K562 (cell line): Measurements from ENCODE around the gene LRRC41. TPM values are rescaled to one million over a fixed set of nuclear protein-coding genes. Genes with fewer than 3 reads are reported as not detected.
A peak's percentile ranks its signal among the peaks of the same experiment; 100 is the strongest.

Experiments
- CCNT2 ChIP-seq: IDR thresholded peaks from 2 replicates; pipeline ENCODE4 v1.6.1; 2011; ENCODE audit warnings: borderline replicate concordance, low read depth, mild to moderate bottlenecking, moderate library complexity, mixed read lengths, low read length; ENCODE audit not compliant: insufficient read length; ENCODE audit errors: extremely low read depth
- CHCHD3 ChIP-seq: fragments of 250-450 bp; sonication (Bioruptor Pico); IDR thresholded peaks from 2 replicates; pipeline ENCODE4 v2.1.2; 2022; ENCODE audit warnings: mild to moderate bottlenecking
- CTBP1 ChIP-seq: fragments of 450-650 bp; IDR thresholded peaks from 2 replicates; pipeline ENCODE4 v1.6.1; 2016; ENCODE audit warnings: borderline replicate concordance
- DACH1 ChIP-seq: fragments of 450-650 bp; IDR thresholded peaks from 2 replicates; pipeline ENCODE4 v1.6.1; 2018; ENCODE audit not compliant: partially characterized antibody
- ETV5 ChIP-seq: sonication (generic); formaldehyde crosslinking; IDR thresholded peaks from 2 replicates; pipeline ENCODE4 v1.4.0; 2020; ENCODE audit warnings: low read depth, mild to moderate bottlenecking, missing genetic modification reagents
- FOXK1 ChIP-seq: sonication (generic); formaldehyde crosslinking; IDR thresholded peaks from 2 replicates; pipeline ENCODE4 v1.8.0; 2022; ENCODE audit warnings: missing genetic modification reagents, mild to moderate bottlenecking, borderline replicate concordance
- HEY1 ChIP-seq: fragments of 250-450 bp; sonication (Bioruptor Pico); IDR thresholded peaks from 2 replicates; pipeline ENCODE4 v1.5.0; 2020; ENCODE audit warnings: mild to moderate bottlenecking, moderate library complexity, borderline replicate concordance
- ILF3 ChIP-seq: fragments of 450-650 bp; IDR thresholded peaks from 2 replicates; pipeline ENCODE4 v1.6.1; 2018; ENCODE audit warnings: antibody characterized with exemption, mild to moderate bottlenecking, moderate library complexity, borderline replicate concordance
- MYNN ChIP-seq, 2 experiments: sonication (generic); formaldehyde crosslinking in 1 of 2; IDR thresholded peaks; 2 replicates each; pipeline versions ENCODE4 v1.5.0 to v1.6.1; 2016 to 2020; ENCODE audit warnings: antibody characterized with exemption in 1 of 2, missing genetic modification reagents in 1 of 2
- PML ChIP-seq: IDR thresholded peaks from 2 replicates; pipeline ENCODE4 v1.6.1; 2012; ENCODE audit warnings: low read length, inconsistent platforms
- POLR2A ChIP-seq: fragments of 450-650 bp; conservative IDR thresholded peaks from 2 replicates; pipeline ENCODE4 v1.6.1; 2016
- POLR2G ChIP-seq: fragments of 200-400 bp; formaldehyde crosslinking; IDR thresholded peaks from 2 replicates; pipeline ENCODE4 v1.6.1; 2017; ENCODE audit warnings: low read depth, mild to moderate bottlenecking, antibody characterized with exemption, low read length, moderate library complexity
- RBBP5 ChIP-seq: fragments of 200-600 bp; sonication (generic); IDR thresholded peaks from 2 replicates; pipeline ENCODE4 v1.6.1; 2012; ENCODE audit warnings: borderline replicate concordance, mild to moderate bottlenecking, low read length, control low read depth, inconsistent platforms; ENCODE audit not compliant: insufficient read depth, poor library complexity, severe bottlenecking
- RBFOX2 ChIP-seq: fragments of 200-400 bp; formaldehyde crosslinking; IDR thresholded peaks from 2 replicates; pipeline ENCODE4 v1.6.1; 2017; ENCODE audit warnings: low read depth, mild to moderate bottlenecking, low read length, moderate library complexity
- SMARCC2 ChIP-seq: fragments of 450-650 bp; IDR thresholded peaks from 2 replicates; pipeline ENCODE4 v1.6.1; 2017; ENCODE audit warnings: antibody characterized with exemption, moderate library complexity, mild to moderate bottlenecking, low read depth
- SNRNP70 ChIP-seq: fragments of 200-400 bp; formaldehyde crosslinking; optimal IDR thresholded peaks from 2 replicates; pipeline ENCODE3; 2017; ENCODE audit warnings: low read depth, low read length
- SUPT5H ChIP-seq: fragments of 450-650 bp; IDR thresholded peaks from 2 replicates; pipeline ENCODE4 v1.6.1; 2016
- TAF9B ChIP-seq: fragments of 450-650 bp; IDR thresholded peaks from 2 replicates; pipeline ENCODE4 v1.6.1; 2018; ENCODE audit warnings: mild to moderate bottlenecking; ENCODE audit not compliant: partially characterized antibody
- WHSC1 ChIP-seq: IDR thresholded peaks from one replicate; pipeline ENCODE4 v1.6.1; 2012; ENCODE audit warnings: low read length, control low read depth, inconsistent platforms
- ZBED1 ChIP-seq: IDR thresholded peaks from 2 replicates; pipeline ENCODE4 v1.6.1; 2014
- ZNF354B ChIP-seq: fragments of 250-450 bp; sonication (Bioruptor Pico); IDR thresholded peaks from 2 replicates; pipeline ENCODE4 v1.4.0; 2020
- ZNF717 ChIP-seq: fragments of 250-450 bp; sonication (Bioruptor Pico); IDR thresholded peaks from 2 replicates; pipeline ENCODE4 v1.5.0; 2021
- ZNF766 ChIP-seq: fragments of 200-800 bp; sonication (Bioruptor generic); conservative IDR thresholded peaks from 2 replicates; pipeline ENCODE4 v1.6.1; 2016; ENCODE audit warnings: missing genetic modification characterization, missing compliant biosample characterization
- polyA plus RNA-seq, 8 experiments: library from polyadenylated mRNA; depleted of rRNA in 4 of 8; stranded (reverse) in 5 of 8; unstranded in 3 of 8; fragments of >200 nt; fragmentation: Nextera tagmentation in 2 of 8; fragmentation: Illumina TruSeq in 1 of 8; extraction: Ambion mirVana in 2 of 8; extraction: Trizol in 1 of 8; gene quantifications; 2 replicates each; pipeline versions ENCODE4 v1.2.1 to v1.2.3, GENCODE V29; 2011 to 2014; ENCODE audit warnings: inconsistent platforms in 1 of 8, missing spikeins in 1 of 8
- total RNA-seq, 7 experiments: library from RNA; depleted of rRNA in 6 of 7; stranded (reverse); fragments of >200 nt in 6 of 7; fragmentation: Illumina TruSeq in 2 of 7; extraction: Trizol in 2 of 7; gene quantifications; 2 replicates each; pipeline versions ENCODE4 v1.2.1 to v1.2.3, GENCODE V29; 2011 to 2021; ENCODE audit warnings: low replicate concordance in 1 of 7
- TF ChIP-seq, protein P1 (sequence below): fragments of 250-450 bp; sonication (Bioruptor Pico); IDR thresholded peaks from 2 replicates; pipeline ENCODE4 v1.4.0; 2020; ENCODE audit warnings: mild to moderate bottlenecking, moderate library complexity
- TF ChIP-seq, protein P2 (sequence below): fragments of 250-450 bp; sonication (Bioruptor Pico); IDR thresholded peaks from 2 replicates; pipeline ENCODE4 v1.9.0; 2021; ENCODE audit warnings: mild to moderate bottlenecking, inconsistent platforms
- TF ChIP-seq, protein P3 (sequence below): sonication (generic); formaldehyde crosslinking; IDR thresholded peaks from 2 replicates; pipeline ENCODE4 v1.8.0; 2022; ENCODE audit warnings: missing genetic modification reagents, mild to moderate bottlenecking, borderline replicate concordance

LRRC41 gene
- total and polyA plus RNA-seq, 9 of the 15 experiments (the other 6 are each of a cell fraction or from before 2014, with no cell fraction given), result 10.5 to 64.7 (median 44.2) TPM

DNA sequence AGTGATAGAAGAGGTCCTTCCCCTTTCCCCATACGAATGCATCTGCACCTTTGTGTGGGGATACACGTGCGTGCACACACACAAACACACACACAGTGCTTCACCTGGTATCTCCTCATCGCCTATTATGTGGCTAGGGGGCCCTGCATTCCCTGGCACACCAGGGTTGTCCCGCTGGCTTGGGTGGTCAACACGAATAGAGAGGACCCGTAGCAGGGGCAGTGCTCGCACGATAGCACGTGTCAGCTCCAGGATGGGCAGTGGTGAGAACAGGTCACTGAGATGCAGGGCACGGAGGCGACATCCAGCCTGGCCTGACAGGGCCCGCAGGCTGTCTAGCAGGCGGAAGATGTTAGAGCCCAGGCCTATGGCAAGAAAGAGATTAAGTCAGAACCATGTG, 22.4 kb downstream of the LRRC41 start (continued):
- TF ChIP-seq, protein P1, sequence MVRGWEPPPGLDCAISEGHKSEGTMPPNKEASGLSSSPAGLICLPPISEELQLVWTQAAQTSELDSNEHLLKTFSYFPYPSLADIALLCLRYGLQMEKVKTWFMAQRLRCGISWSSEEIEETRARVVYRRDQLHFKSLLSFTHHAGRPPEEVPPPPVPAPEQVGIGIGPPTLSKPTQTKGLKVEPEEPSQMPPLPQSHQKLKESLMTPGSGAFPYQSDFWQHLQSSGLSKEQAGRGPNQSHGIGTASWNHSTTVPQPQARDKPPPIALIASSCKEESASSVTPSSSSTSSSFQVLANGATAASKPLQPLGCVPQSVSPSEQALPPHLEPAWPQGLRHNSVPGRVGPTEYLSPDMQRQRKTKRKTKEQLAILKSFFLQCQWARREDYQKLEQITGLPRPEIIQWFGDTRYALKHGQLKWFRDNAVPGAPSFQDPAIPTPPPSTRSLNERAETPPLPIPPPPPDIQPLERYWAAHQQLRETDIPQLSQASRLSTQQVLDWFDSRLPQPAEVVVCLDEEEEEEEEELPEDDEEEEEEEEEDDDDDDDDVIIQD, result no peak
- TF ChIP-seq DACH1, result no peak
- no peak for TF ChIP-seq ILF3
- peak; percentile 69 for TF ChIP-seq SUPT5H
- 0 out of 2 replicates have a peak, but pooled peaks have one; percentile 35 for TF ChIP-seq PML
- TF ChIP-seq WHSC1, result peak; percentile 52
- TF ChIP-seq CTBP1, result no peak
- no peak for TF ChIP-seq CHCHD3 (CRISPR knock-in tag)
- TF ChIP-seq ETV5 (CRISPR knock-in tag), result no peak
- peak; percentile 17 for TF ChIP-seq RBBP5
- no peak for TF ChIP-seq TAF9B
- TF ChIP-seq POLR2A, result peak; percentile 61
- TF ChIP-seq POLR2G, result peak; percentile 76
- TF ChIP-seq ZNF354B (CRISPR knock-in tag), result no peak
- no peak for TF ChIP-seq CCNT2
- no peak for TF ChIP-seq ZNF717 (CRISPR knock-in tag)
- TF ChIP-seq SNRNP70, result no peak
- TF ChIP-seq, protein P2, sequence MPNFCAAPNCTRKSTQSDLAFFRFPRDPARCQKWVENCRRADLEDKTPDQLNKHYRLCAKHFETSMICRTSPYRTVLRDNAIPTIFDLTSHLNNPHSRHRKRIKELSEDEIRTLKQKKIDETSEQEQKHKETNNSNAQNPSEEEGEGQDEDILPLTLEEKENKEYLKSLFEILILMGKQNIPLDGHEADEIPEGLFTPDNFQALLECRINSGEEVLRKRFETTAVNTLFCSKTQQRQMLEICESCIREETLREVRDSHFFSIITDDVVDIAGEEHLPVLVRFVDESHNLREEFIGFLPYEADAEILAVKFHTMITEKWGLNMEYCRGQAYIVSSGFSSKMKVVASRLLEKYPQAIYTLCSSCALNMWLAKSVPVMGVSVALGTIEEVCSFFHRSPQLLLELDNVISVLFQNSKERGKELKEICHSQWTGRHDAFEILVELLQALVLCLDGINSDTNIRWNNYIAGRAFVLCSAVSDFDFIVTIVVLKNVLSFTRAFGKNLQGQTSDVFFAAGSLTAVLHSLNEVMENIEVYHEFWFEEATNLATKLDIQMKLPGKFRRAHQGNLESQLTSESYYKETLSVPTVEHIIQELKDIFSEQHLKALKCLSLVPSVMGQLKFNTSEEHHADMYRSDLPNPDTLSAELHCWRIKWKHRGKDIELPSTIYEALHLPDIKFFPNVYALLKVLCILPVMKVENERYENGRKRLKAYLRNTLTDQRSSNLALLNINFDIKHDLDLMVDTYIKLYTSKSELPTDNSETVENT (CRISPR knock-in tag), result 0 out of 2 replicates have a peak, but pooled peaks have one; percentile 1
- TF ChIP-seq SMARCC2, result no peak
- TF ChIP-seq, protein P3, sequence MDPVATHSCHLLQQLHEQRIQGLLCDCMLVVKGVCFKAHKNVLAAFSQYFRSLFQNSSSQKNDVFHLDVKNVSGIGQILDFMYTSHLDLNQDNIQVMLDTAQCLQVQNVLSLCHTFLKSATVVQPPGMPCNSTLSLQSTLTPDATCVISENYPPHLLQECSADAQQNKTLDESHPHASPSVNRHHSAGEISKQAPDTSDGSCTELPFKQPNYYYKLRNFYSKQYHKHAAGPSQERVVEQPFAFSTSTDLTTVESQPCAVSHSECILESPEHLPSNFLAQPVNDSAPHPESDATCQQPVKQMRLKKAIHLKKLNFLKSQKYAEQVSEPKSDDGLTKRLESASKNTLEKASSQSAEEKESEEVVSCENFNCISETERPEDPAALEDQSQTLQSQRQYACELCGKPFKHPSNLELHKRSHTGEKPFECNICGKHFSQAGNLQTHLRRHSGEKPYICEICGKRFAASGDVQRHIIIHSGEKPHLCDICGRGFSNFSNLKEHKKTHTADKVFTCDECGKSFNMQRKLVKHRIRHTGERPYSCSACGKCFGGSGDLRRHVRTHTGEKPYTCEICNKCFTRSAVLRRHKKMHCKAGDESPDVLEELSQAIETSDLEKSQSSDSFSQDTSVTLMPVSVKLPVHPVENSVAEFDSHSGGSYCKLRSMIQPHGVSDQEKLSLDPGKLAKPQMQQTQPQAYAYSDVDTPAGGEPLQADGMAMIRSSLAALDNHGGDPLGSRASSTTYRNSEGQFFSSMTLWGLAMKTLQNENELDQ (CRISPR knock-in tag), result no peak
- TF ChIP-seq ZNF766, result no peak
- 0 out of 2 replicates have a peak, but pooled peaks have one; percentile 33 for TF ChIP-seq ZBED1
- 0 out of 2 replicates have a peak, but pooled peaks have one; percentile 8 for TF ChIP-seq MYNN (IDR thresholded peaks at IDR 0.05)
- TF ChIP-seq MYNN (CRISPR knock-in tag; IDR thresholded peaks at IDR 0.05), result no peak
- TF ChIP-seq HEY1 (CRISPR knock-in tag), result no peak
- TF ChIP-seq RBFOX2, result peak; percentile 50; the same call in 1 of the 2 replicates
- TF ChIP-seq FOXK1 (CRISPR knock-in tag), result no peak
